K562 (cell line): ENCODE results near the gene MVB12B. TPM values are rescaled to one million over a fixed set of nuclear protein-coding genes. Genes with fewer than 3 reads are reported as not detected.
A peak's percentile ranks its signal among the peaks of the same experiment; 100 is the strongest.

ENCODE experiments used
- ATAC-seq: fragments of 200-7000 bp; cut with Tn5 transposase; 3 replicates; pipeline ENCODE4 v1.9.1; 2020; ENCODE audit warnings: moderate library complexity
- Bru-seq: library from RNA; stranded (reverse); fragments of 400-500 nt; gene quantifications from one replicate; lab custom pipeline; 2021; lab: Mats Ljungman, UMichigan
- BruChase-seq, 2 experiments: library from RNA; stranded (reverse); fragments of 400-500 nt; gene quantifications; one replicate each; lab custom pipeline; 2021; lab: Mats Ljungman, UMichigan
- BruUV-seq: library from RNA; stranded (reverse); fragments of 400-500 nt; replicated peaks from 2 replicates; lab custom pipeline; 2021; lab: Mats Ljungman, UMichigan
- CTCF ChIA-PET: fragments of 300-600 bp; formaldehyde crosslinking; extraction: SDS; loops from one replicate; lab custom pipeline; 2021; ENCODE audit warnings: low intra/inter-chr PET ratio; lab: Yijun Ruan, JAX
- POLR2A ChIA-PET: fragments of 300-600, 350-650 bp; sonication (Branson Sonifier 250); formaldehyde crosslinking; extraction: SDS; loops from one replicate; lab custom pipeline; 2021; ENCODE audit warnings: antibody characterized with exemption, inconsistent platforms; lab: Yijun Ruan, JAX
- DNase-seq, 4 experiments: peaks; one replicate each; pipeline versions ENCODE4 v3.0.0 to v3.0.0-alpha.2; 2011 to 2018; ENCODE audit warnings: low spot score in 3 of 4, mixed read lengths in 3 of 4; ENCODE audit errors: extremely low read depth in 1 of 4
- FAIRE-seq: peaks from 2 replicates; lab custom pipeline; 2011; peaks lifted over from hg19 to GRCh38; lab: Jason Lieb, UNC
- H2AFZ ChIP-seq: 2 replicates; pipeline ENCODE4 v1.6.0; 2011; ENCODE audit warnings: low read depth, low read length, control low read depth, inconsistent platforms
- H3K27ac ChIP-seq: fragments of 200-600 bp; 3 replicates; pipeline ENCODE4 v1.8.0; 2011; ENCODE audit warnings: low read depth, mild to moderate bottlenecking, control low read depth, inconsistent platforms, low read length, moderate library complexity, mixed read lengths; ENCODE audit errors: extremely low read depth
- H3K27me3 ChIP-seq, 2 experiments: fragments of 300-600 bp in 1 of 2; 2 replicates in 1 of 2; 3 replicates in 1 of 2; pipeline versions ENCODE4 v1.6.0 to v1.8.0; 2011; ENCODE audit warnings: inconsistent platforms in 2 of 2, low read length in 2 of 2, mild to moderate bottlenecking in 1 of 2, mixed read lengths in 1 of 2, moderate library complexity in 1 of 2; ENCODE audit not compliant: control insufficient read depth in 2 of 2, insufficient read depth in 2 of 2
- H3K36me3 ChIP-seq: fragments of 300-600 bp; 3 replicates; pipeline ENCODE4 v1.8.0; 2011; ENCODE audit warnings: mild to moderate bottlenecking, low read length, inconsistent platforms; ENCODE audit not compliant: control insufficient read depth, insufficient read depth
- H3K4me1 ChIP-seq, 2 experiments: fragments of 200-600 bp in 1 of 2; replicated peaks in 1 of 2; 2 replicates in 1 of 2; 3 replicates in 1 of 2; pipeline versions ENCODE4 v1.5.1 to v1.8.0; 2011; ENCODE audit warnings: inconsistent platforms in 2 of 2, low read length in 2 of 2, mild to moderate bottlenecking in 1 of 2, mixed read lengths in 1 of 2, moderate library complexity in 1 of 2; ENCODE audit not compliant: control insufficient read depth in 2 of 2, insufficient read depth in 2 of 2
- H3K4me2 ChIP-seq: 2 replicates; pipeline ENCODE4 v1.6.1; 2011; ENCODE audit warnings: low read length, control low read depth, inconsistent platforms, mixed read lengths; ENCODE audit not compliant: insufficient read depth
- H3K4me3 ChIP-seq: fragments of 200-600 bp; sonication (generic), shearing (Covaris generic); 2 replicates; pipeline ENCODE4 v1.5.1; 2016; ENCODE audit warnings: control low read depth, inconsistent platforms
- H3K79me2 ChIP-seq: fragments of 200-600 bp; 3 replicates; pipeline ENCODE4 v1.8.0; 2011; ENCODE audit warnings: low read length, inconsistent platforms; ENCODE audit not compliant: control insufficient read depth, insufficient read depth
- H3K9ac ChIP-seq, 2 experiments: 2 replicates each; pipeline versions ENCODE4 v1.6.0 to v1.6.1; 2011; ENCODE audit warnings: low read depth in 2 of 2, low read length in 2 of 2, control low read depth in 1 of 2, inconsistent platforms in 1 of 2, mild to moderate bottlenecking in 1 of 2, mixed read lengths in 1 of 2; ENCODE audit not compliant: insufficient read depth in 1 of 2
- H3K9me1 ChIP-seq: one replicate; pipeline ENCODE4 v1.6.0; 2011; ENCODE audit warnings: inconsistent platforms, mild to moderate bottlenecking, low read length, moderate library complexity; ENCODE audit not compliant: control insufficient read depth, insufficient read depth
- H3K9me3 ChIP-seq: replicated peaks from 2 replicates; pipeline ENCODE4 v1.5.1; 2011; ENCODE audit warnings: low read depth, low read length, inconsistent platforms; ENCODE audit not compliant: control insufficient read depth, insufficient read depth
- H4K20me1 ChIP-seq: replicated peaks from 2 replicates; pipeline ENCODE4 v1.6.1; 2011; ENCODE audit warnings: low read length, inconsistent platforms, mixed read lengths; ENCODE audit not compliant: control insufficient read depth, insufficient read depth
- WGBS: fragments of 100-300 bp; shearing (Covaris generic); methylation state at CpG from one replicate; pipeline ENCODE4 v1.1.6; 2016; ENCODE audit warnings: low coverage, mixed read lengths; ENCODE audit not compliant: insufficient coverage; ENCODE audit errors: missing lambda C conversion rate; 5-methylcytosine and 5-hydroxymethylcytosine counted together
- in situ Hi-C: fragments of 300-500 bp; cut with MboI; formaldehyde crosslinking; loops from 4 replicates; pipeline ENCODE4 v1.15.0; 2018; ENCODE audit warnings: inconsistent platforms, mixed read lengths
- intact Hi-C: fragments of 100-400 bp; cut with micrococcal nuclease; formaldehyde crosslinking; loops from 2 replicates; pipeline ENCODE4 v1.14.2; 2022
- long read RNA-seq, 3 experiments: library from polyadenylated mRNA in 2 of 3; library from RNA in 1 of 3; unstranded in 2 of 3; stranded (forward) in 1 of 3; transcript quantifications; one replicate each; pipeline ENCODE4 v2.0.0, GENCODE V29; 2019 to 2022
- polyA minus RNA-seq, 3 experiments: library from RNA; depleted of rRNA, polyadenylated mRNA; stranded (reverse); fragments of >200 nt; gene quantifications; 2 replicates each; pipeline ENCODE4 v1.2.3, GENCODE V29; 2011
- polyA plus RNA-seq, 8 experiments: library from polyadenylated mRNA; depleted of rRNA in 4 of 8; stranded (reverse) in 5 of 8; unstranded in 3 of 8; fragments of >200 nt; fragmentation: Nextera tagmentation in 2 of 8; fragmentation: Illumina TruSeq in 1 of 8; extraction: Ambion mirVana in 2 of 8; extraction: Trizol in 1 of 8; gene quantifications; 2 replicates each; pipeline versions ENCODE4 v1.2.1 to v1.2.3, GENCODE V29; 2011 to 2014; ENCODE audit warnings: inconsistent platforms in 1 of 8, missing spikeins in 1 of 8
- total RNA-seq, 7 experiments: library from RNA; depleted of rRNA in 6 of 7; stranded (reverse); fragments of >200 nt in 6 of 7; fragmentation: Illumina TruSeq in 2 of 7; extraction: Trizol in 2 of 7; gene quantifications; 2 replicates each; pipeline versions ENCODE4 v1.2.1 to v1.2.3, GENCODE V29; 2011 to 2021; ENCODE audit warnings: low replicate concordance in 1 of 7
- TF ChIP-seq, protein P1 (sequence below): fragments of 200-800 bp; sonication (Bioruptor generic); IDR thresholded peaks from 2 replicates; pipeline ENCODE4 v1.6.1; 2017; ENCODE audit warnings: missing genetic modification characterization, missing compliant biosample characterization
- TF ChIP-seq, protein P2 (sequence below): sonication (generic); formaldehyde crosslinking; IDR thresholded peaks from 2 replicates; pipeline ENCODE4 v1.8.0; 2022; ENCODE audit warnings: missing genetic modification reagents, mild to moderate bottlenecking, borderline replicate concordance

The MVB12B gene, protein sequence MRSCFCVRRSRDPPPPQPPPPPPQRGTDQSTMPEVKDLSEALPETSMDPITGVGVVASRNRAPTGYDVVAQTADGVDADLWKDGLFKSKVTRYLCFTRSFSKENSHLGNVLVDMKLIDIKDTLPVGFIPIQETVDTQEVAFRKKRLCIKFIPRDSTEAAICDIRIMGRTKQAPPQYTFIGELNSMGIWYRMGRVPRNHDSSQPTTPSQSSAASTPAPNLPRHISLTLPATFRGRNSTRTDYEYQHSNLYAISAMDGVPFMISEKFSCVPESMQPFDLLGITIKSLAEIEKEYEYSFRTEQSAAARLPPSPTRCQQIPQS
- not detected in 2 replicates for total RNA-seq (2011; cell fraction: chromatin; rRNA removed; ENCODE audit: low replicate concordance)
- total RNA-seq (2011; cell fraction: nucleolus; rRNA removed): not detected in 2 replicates
- not detected in 2 replicates for total RNA-seq (2011; cell fraction: nucleoplasm; rRNA removed)
- total RNA-seq (2014; rRNA removed) (not detected in 2 replicates), total RNA-seq (2014; rRNA removed; fragmentation: Illumina TruSeq; extraction: Trizol) (not detected in 2 replicates), total RNA-seq (2015; rRNA removed; fragmentation: Illumina TruSeq; extraction: Trizol) (not detected in 2 replicates), total RNA-seq (2021) (0.09 TPM in 1 of 2 replicates, not detected in the other), polyA plus RNA-seq (2011; rRNA removed) (not detected in 2 replicates), polyA plus RNA-seq (2014; fragmentation: Illumina TruSeq; extraction: Trizol) (not detected in 2 replicates), polyA plus RNA-seq (2014; fragmentation: Nextera tagmentation; extraction: Ambion mirVana) (not detected), polyA plus RNA-seq (2014; rRNA removed) (not detected in 2 replicates), polyA minus RNA-seq (2011; rRNA and poly(A)+ RNA removed) (not detected in 2 replicates), Bru-seq, nascent RNA (percentile 9 among the genes with signal in this experiment), BruChase-seq, experiment 1, labeled RNA remaining after a 2-hour chase (percentile 11 among the genes with signal in this experiment), BruChase-seq, experiment 2, labeled RNA remaining after a 6-hour chase (percentile 13 among the genes with signal in this experiment)
- polyA plus RNA-seq (2011; cell fraction: cytosol; rRNA removed): not detected in 2 replicates
- polyA plus RNA-seq (2011; cell fraction: nucleus; rRNA removed): not detected in 2 replicates
- polyA plus RNA-seq (2012): 0.07 TPM in 1 of 2 replicates, not detected in the other
- polyA minus RNA-seq (2011; cell fraction: cytosol; rRNA and poly(A)+ RNA removed): not detected in 2 replicates
- not detected in 2 replicates for polyA minus RNA-seq (2011; cell fraction: nucleus; rRNA and poly(A)+ RNA removed)
- long read RNA-seq, experiment 1: 0 reads
- long read RNA-seq, experiment 2: 0 reads
- long read RNA-seq, experiment 3: 0 reads

DNA sequence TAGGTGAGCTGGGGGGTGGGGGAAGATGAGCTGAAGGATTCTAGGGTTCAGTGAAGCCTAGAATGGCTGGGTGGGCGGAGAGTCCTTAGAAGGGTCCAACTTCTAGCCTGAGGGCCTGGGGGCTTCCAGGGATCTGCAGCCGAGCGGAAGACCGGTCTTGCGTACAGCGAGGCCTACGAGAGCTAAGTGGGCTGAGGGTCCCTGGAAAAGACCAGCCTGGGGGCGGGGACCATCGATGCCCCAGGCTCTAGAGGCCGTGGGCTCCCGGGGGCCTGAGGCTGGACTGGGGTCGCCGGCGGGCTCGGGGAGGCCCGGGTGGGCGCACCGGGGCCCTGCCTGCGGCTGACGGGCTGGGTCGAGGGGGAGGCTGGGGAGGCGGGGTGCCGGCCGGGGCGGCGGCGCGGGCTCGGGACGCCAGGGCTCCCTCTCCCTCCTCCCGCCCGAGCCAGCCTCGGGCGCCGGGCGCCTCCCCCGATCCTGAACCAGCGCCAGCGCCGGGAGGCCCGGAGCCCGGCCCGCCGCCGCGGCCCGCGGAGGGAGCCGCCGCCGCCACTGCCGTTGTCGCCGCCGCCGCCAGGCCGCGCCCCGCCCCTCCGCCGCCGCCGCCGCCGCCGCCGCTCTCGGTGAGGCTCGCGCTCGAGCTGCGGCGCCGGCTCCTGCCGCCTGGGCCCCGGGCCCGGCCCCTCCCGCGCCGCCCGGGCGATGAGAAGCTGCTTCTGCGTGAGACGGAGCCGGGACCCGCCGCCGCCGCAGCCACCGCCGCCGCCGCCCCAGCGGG lies at the start of gene MVB12B:
TSS of gene MVB12B (plus strand) at position 602 of the 778 bp plus-strand sequence. CDS start at position 703, 101 bp downstream.
- FAIRE-seq (no peak), ATAC-seq (peak; percentile 74), DNase-seq (peak; percentile 12 to 72 (median 62))
- Histone ChIP-seq H3K79me2 (no peaks in the 10 kb centered on the region), H3K4me1 (peaks cover 0 to 10% of the 10 kb centered on the region in 2 experiments; a peak in 2 of 5 replicates), H3K9me3 (no peaks in the 10 kb centered on the region), H3K27me3 (peaks cover 10 to 27% of the 10 kb centered on the region in 2 experiments), H3K9me1 (no peaks in the 10 kb centered on the region), H2AFZ (no peak within 1 kb of the TSS), H3K4me2 (no peak within 1 kb of the TSS), H3K9ac (no peak within 1 kb of the TSS; a peak in 1 of 4 replicates), H3K4me3 (no peak within 1 kb of the TSS), H3K27ac (no peak within 1 kb of the TSS), H3K36me3 (no peaks in the 10 kb centered on the region), H4K20me1 (no peaks in the 10 kb centered on the region)
- BruUV-seq: no TSS peak
- in situ Hi-C loops: no loop called here
- 51% methylated on average over 11 of the region's 94 CpGs for WGBS
- TF ChIP-seq, protein P1, sequence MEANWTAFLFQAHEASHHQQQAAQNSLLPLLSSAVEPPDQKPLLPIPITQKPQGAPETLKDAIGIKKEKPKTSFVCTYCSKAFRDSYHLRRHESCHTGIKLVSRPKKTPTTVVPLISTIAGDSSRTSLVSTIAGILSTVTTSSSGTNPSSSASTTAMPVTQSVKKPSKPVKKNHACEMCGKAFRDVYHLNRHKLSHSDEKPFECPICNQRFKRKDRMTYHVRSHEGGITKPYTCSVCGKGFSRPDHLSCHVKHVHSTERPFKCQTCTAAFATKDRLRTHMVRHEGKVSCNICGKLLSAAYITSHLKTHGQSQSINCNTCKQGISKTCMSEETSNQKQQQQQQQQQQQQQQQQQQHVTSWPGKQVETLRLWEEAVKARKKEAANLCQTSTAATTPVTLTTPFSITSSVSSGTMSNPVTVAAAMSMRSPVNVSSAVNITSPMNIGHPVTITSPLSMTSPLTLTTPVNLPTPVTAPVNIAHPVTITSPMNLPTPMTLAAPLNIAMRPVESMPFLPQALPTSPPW (CRISPR knock-in tag): peak; percentile 53
- TF ChIP-seq, protein P2, sequence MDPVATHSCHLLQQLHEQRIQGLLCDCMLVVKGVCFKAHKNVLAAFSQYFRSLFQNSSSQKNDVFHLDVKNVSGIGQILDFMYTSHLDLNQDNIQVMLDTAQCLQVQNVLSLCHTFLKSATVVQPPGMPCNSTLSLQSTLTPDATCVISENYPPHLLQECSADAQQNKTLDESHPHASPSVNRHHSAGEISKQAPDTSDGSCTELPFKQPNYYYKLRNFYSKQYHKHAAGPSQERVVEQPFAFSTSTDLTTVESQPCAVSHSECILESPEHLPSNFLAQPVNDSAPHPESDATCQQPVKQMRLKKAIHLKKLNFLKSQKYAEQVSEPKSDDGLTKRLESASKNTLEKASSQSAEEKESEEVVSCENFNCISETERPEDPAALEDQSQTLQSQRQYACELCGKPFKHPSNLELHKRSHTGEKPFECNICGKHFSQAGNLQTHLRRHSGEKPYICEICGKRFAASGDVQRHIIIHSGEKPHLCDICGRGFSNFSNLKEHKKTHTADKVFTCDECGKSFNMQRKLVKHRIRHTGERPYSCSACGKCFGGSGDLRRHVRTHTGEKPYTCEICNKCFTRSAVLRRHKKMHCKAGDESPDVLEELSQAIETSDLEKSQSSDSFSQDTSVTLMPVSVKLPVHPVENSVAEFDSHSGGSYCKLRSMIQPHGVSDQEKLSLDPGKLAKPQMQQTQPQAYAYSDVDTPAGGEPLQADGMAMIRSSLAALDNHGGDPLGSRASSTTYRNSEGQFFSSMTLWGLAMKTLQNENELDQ: no peak
- POLR2A ChIA-PET: interaction anchor here (0.6 kb wide), 1 partner anchor 1980 kb away, joined by 3 read pairs; no protein-coding TSS in a partner anchor
- intact Hi-C loops: no loop called here
- CTCF ChIA-PET: no interaction called here
